OCI-LY1 (cell line): ENCODE measurements around the gene TCP11L2.

Experiments
- EZH2 ChIP-seq: fragments of 200-600 bp; sonication (generic), shearing (Covaris generic); IDR thresholded peaks from 2 replicates; pipeline ENCODE4 v1.8.0; 2017; ENCODE audit warnings: borderline replicate concordance, mixed run types, mild to moderate bottlenecking, antibody characterized with exemption, low read length, moderate library complexity, mixed read lengths
- TF ChIP-seq, protein P1 (sequence below): fragments of 200-600 bp; sonication (generic), shearing (Covaris generic); IDR thresholded peaks from 2 replicates; pipeline ENCODE4 v1.5.1; 2017; ENCODE audit warnings: mild to moderate bottlenecking, antibody characterized with exemption, low read length, moderate library complexity, mixed read lengths

DNA sequence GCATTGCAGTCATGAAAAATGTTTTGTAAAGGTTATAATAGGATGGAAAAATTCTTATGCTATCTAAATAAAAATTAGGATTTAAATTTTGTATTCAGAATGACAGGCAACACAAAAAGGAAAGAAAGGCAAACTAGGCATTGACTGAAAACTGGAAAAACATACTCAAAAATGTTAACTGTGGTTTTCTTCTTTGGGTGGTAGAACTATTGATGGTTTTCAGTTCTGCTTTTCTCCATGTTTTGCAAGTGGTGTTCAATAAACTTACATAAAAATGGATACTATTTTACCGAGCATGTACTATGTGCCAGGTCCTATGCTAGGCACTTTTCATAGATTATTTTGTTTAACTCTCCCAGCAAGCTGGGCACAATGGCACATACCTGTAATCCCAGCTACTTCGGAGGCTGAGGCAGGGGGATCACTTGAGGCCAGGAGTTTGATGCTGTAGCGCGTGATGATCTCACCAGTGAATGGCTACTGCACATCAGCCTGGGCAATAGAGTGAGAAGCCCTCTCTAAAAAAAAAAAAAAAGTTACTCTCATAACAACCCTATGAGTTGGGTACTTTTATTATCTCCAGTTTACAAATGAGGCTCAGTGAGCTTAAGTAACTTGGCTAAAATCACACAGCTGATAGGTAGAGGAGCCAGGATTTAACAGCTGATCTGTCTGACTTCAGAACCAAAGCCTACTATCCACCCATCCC, 26.3 kb upstream of the TCP11L2 start:
- TF ChIP-seq, protein P1, sequence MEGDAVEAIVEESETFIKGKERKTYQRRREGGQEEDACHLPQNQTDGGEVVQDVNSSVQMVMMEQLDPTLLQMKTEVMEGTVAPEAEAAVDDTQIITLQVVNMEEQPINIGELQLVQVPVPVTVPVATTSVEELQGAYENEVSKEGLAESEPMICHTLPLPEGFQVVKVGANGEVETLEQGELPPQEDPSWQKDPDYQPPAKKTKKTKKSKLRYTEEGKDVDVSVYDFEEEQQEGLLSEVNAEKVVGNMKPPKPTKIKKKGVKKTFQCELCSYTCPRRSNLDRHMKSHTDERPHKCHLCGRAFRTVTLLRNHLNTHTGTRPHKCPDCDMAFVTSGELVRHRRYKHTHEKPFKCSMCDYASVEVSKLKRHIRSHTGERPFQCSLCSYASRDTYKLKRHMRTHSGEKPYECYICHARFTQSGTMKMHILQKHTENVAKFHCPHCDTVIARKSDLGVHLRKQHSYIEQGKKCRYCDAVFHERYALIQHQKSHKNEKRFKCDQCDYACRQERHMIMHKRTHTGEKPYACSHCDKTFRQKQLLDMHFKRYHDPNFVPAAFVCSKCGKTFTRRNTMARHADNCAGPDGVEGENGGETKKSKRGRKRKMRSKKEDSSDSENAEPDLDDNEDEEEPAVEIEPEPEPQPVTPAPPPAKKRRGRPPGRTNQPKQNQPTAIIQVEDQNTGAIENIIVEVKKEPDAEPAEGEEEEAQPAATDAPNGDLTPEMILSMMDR = no peak
- no peak for TF ChIP-seq EZH2
